Cardiac fibroblast (primary cell): ENCODE results near the gene TRIM56.

Source experiments
- DNase-seq, 2 donors: peaks; one replicate each; pipeline versions ENCODE4 v3.0.0 to v3.0.0-alpha.2; 2010; ENCODE audit warnings: low read depth in 2 of 2
- H3K4me3 ChIP-seq, 2 donors: replicated peaks in 1 of 2; 1 replicate in 1 of 2; 2 replicates in 1 of 2; pipeline ENCODE4 v1.5.1; 2011; ENCODE audit warnings: low read depth in 2 of 2, low read length in 2 of 2, mild to moderate bottlenecking in 2 of 2, moderate library complexity in 1 of 2
- CTCF ChIP-seq: IDR thresholded peaks from one replicate; pipeline ENCODE4 v1.5.1; 2011; ENCODE audit warnings: low read depth, mild to moderate bottlenecking, low read length, inconsistent platforms

The TRIM56 gene

GRCh38 chr7:101137651-101138212 is 52.5 kb downstream of the TRIM56 start:
- no peak for TF ChIP-seq CTCF
- no peak overlapping the region for H3K4me3 ChIP-seq
- peak; percentile 56 to 87 for DNase-seq

GRCh38 chr7:101138213-101138870 is 53.1 kb downstream of the TRIM56 start:
- peak; percentile 96 to 98 for DNase-seq
- H3K4me3 ChIP-seq: no peak overlapping the region
- peak; percentile 70 for TF ChIP-seq CTCF

- DNase-seq: peak; percentile 62 to 87
- TF ChIP-seq CTCF: no peak
- H3K4me3 ChIP-seq: no peak overlapping the region
Observed at GRCh38 chr7:101140339-101140699, 55.0 kb downstream of the TRIM56 start.

GRCh38 chr7:101140746-101141382 is 55.6 kb downstream of the TRIM56 start:
- no peak overlapping the region for H3K4me3 ChIP-seq
- no peak for DNase-seq
- no peak for TF ChIP-seq CTCF
